Stimulated activated CD8-positive, alpha-beta memory T cell treated with anti-CD3 and anti-CD28 coated beads, Interleukin-15, amount 100 ng/mL, for 4 hours (primary cell): ENCODE measurements around the gene PFDN6.
A peak's percentile ranks its signal among the peaks of the same experiment; 100 is the strongest.
"Not testable (repeated sequence)": the region's sequence is repeated elsewhere in the genome, so short reads cannot be mapped to it uniquely, and the experiment has no call there.

Source experiments
- DNase-seq, 2 donors: peaks; one replicate each; pipeline ENCODE4 v3.0.0-alpha.2; 2020; ENCODE audit warnings: low read depth in 2 of 2

The PFDN6 gene

GRCh38 chr6:33273924-33274902 lies 15.2 kb upstream of the PFDN6 start:
- DNase-seq: no peak

- not testable (repeated sequence) for DNase-seq
Observed at GRCh38 chr6:33275795-33276580, 13.4 kb upstream of the PFDN6 start.

GRCh38 chr6:33276581-33276863 lies 12.9 kb upstream of the PFDN6 start:
- no peak for DNase-seq

GRCh38 chr6:33276864-33277662 lies 12.3 kb upstream of the PFDN6 start, which contains the start of gene B3GALT4:
B3GALT4 (plus strand) TSS chr6:33277123; CDS start chr6:33277420, 297 bp downstream.
- peak; percentile 42 to 62 for DNase-seq

GRCh38 chr6:33277663-33278391 lies 11.6 kb upstream of the PFDN6 start:
- no peak for DNase-seq

- no peak for DNase-seq
Observed at GRCh38 chr6:33278392-33278741, 11.0 kb upstream of the PFDN6 start.

GRCh38 chr6:33278810-33279209 lies 10.6 kb upstream of the PFDN6 start:
- DNase-seq: no peak

GRCh38 chr6:33279257-33279695 lies 10.1 kb upstream of the PFDN6 start:
- DNase-seq: no peak

- DNase-seq: no peak
Observed at GRCh38 chr6:33279971-33280511, 9.4 kb upstream of the PFDN6 start.

GRCh38 chr6:33280539-33280938 lies 8.9 kb upstream of the PFDN6 start:
- no peak for DNase-seq

GRCh38 chr6:33285214-33285613 lies 4.2 kb upstream of the PFDN6 start:
- not testable (repeated sequence) for DNase-seq

- DNase-seq: no peak
Observed at GRCh38 chr6:33286946-33287914, 2.2 kb upstream of the PFDN6 start.

GRCh38 chr6:33288141-33288920 lies 1.1 kb upstream of the PFDN6 start:
- DNase-seq: no peak

- no peak for DNase-seq
Observed at GRCh38 chr6:33289784-33290315, 449 bp downstream of the PFDN6 start.

GRCh38 chr6:33290459-33290858 lies 1.1 kb downstream of the PFDN6 start:
- no peak for DNase-seq

- DNase-seq: no peak
Observed at GRCh38 chr6:33292996-33293682, 3.7 kb downstream of the PFDN6 start.

- DNase-seq: no peak
Observed at GRCh38 chr6:33294086-33294823, 4.9 kb downstream of the PFDN6 start.
